Spleen (tissue), 11 donors: ENCODE measurements around the gene SGIP1. TPM values are rescaled to one million over a fixed set of nuclear protein-coding genes. Genes with fewer than 3 reads are reported as not detected.

Source experiments
- DNase-seq: peaks from one replicate; pipeline ENCODE4 v3.0.0-alpha.2; 2020
- H3K27ac ChIP-seq, 8 donors: fragments of 200-600 bp; sonication (generic) in 7 of 8; 1 replicate in 4 of 8; 2 replicates in 4 of 8; pipeline versions ENCODE4 v1.5.0 to v1.8.0; 2016 to 2021; ENCODE audit warnings: inconsistent platforms in 4 of 8, mild to moderate bottlenecking in 4 of 8, moderate library complexity in 1 of 8
- H3K27me3 ChIP-seq, 7 donors: fragments of 200-600 bp; sonication (generic) in 6 of 7; replicated peaks in 1 of 7; 1 replicate in 4 of 7; 2 replicates in 3 of 7; pipeline versions ENCODE4 v1.5.0 to v1.8.0; 2016 to 2021; ENCODE audit warnings: inconsistent platforms in 3 of 7, mild to moderate bottlenecking in 1 of 7
- H3K36me3 ChIP-seq, 6 donors: fragments of 200-600 bp; sonication (generic) in 5 of 6; 1 replicate in 4 of 6; 2 replicates in 2 of 6; pipeline versions ENCODE4 v1.5.0 to v1.8.0; 2016 to 2021; ENCODE audit warnings: inconsistent platforms in 2 of 6
- H3K4me1 ChIP-seq, 6 donors: fragments of 200-600 bp; sonication (generic) in 5 of 6; 1 replicate in 3 of 6; 2 replicates in 3 of 6; pipeline versions ENCODE4 v1.5.0 to v1.8.0; 2016 to 2021; ENCODE audit warnings: inconsistent platforms in 3 of 6
- H3K4me3 ChIP-seq, 8 donors: fragments of 200-600 bp; sonication (generic) in 7 of 8; 1 replicate in 4 of 8; 2 replicates in 4 of 8; pipeline versions ENCODE4 v1.5.0 to v1.8.0; 2016 to 2021; ENCODE audit warnings: inconsistent platforms in 4 of 8, mild to moderate bottlenecking in 4 of 8, moderate library complexity in 2 of 8
- H3K9me3 ChIP-seq, 8 donors: fragments of 200-600 bp; sonication (generic) in 7 of 8; 1 replicate in 4 of 8; 2 replicates in 4 of 8; pipeline versions ENCODE4 v1.5.0 to v1.8.0; 2016 to 2021; ENCODE audit warnings: inconsistent platforms in 4 of 8
- POLR2A ChIP-seq, 3 donors: fragments of 450-650 bp; IDR thresholded peaks; one replicate each; pipeline ENCODE4 v1.5.1; 2017; ENCODE audit warnings: antibody characterized with exemption in 3 of 3, mild to moderate bottlenecking in 1 of 3
- POLR2AphosphoS5 ChIP-seq, 3 donors: sonication (generic); formaldehyde crosslinking; IDR thresholded peaks; one replicate each; pipeline ENCODE4 v1.5.1; 2017; ENCODE audit warnings: antibody characterized with exemption in 3 of 3
- WGBS, 5 donors: extraction: QIAGEN DNeasy Blood & Tissue Kit in 3 of 5; methylation state at CpG; one replicate each; pipeline versions ENCODE4 v1.1.5 to v1.1.7; 2013 to 2018; 5-methylcytosine and 5-hydroxymethylcytosine counted together
- intact Hi-C: fragments of 100-400 bp; cut with DNase I; formaldehyde crosslinking; loops from one replicate; pipeline ENCODE4 v1.15.0; 2023; ENCODE audit warnings: low total_unique reads
- polyA plus RNA-seq, 3 donors: library from polyadenylated mRNA; stranded (reverse); fragments of 200-250 nt; gene quantifications; one replicate each; pipeline ENCODE4 v1.2.1, GENCODE V29; 2013
- total RNA-seq, 7 donors: library from RNA; depleted of rRNA in 3 of 7; stranded (reverse); fragments of >200 nt in 3 of 7; fragmentation: NEBNext Ultra II Directional in 4 of 7; extraction: Animal tissue kit (Norgen Biotek cat#: 25700) in 4 of 7; gene quantifications; one replicate each; pipeline versions ENCODE4 v1.1.0 to v1.2.1, GENCODE V29; 2016 to 2021
- TF ChIP-seq, protein P1 (sequence below), 11 experiments: fragments of 200-600 bp in 7 of 11; fragments of 450-650 bp in 4 of 11; sonication (generic) in 4 of 11; IDR thresholded peaks in 8 of 11; conservative IDR thresholded peaks in 3 of 11; 1 replicate in 7 of 11; 2 replicates in 4 of 11; pipeline versions ENCODE4 v1.4.0 to v1.8.0; 2016 to 2021; ENCODE audit warnings: antibody characterized with exemption in 11 of 11, inconsistent platforms in 4 of 11, mild to moderate bottlenecking in 1 of 11
- donor health status: healthy with polysubstance abuse.
- donor health status: DM: no; HTN: no; CAD: no; lungs with moderate emphysema.
- donor health status: DM: no; HTN: no; CAD: no.
- donor health status: Bipolar disorder and iron deficiency.
- donor health status: healthy.
- donor health status: DM: no; HTN: no; CAD: no.
- donor health status: DM: yes; HTN: yes; CAD: no.

Gene SGIP1
- total and polyA plus RNA-seq, 10 donors, result 0.13 to 1.6 (median 0.74) TPM; not detected in 2

DNA sequence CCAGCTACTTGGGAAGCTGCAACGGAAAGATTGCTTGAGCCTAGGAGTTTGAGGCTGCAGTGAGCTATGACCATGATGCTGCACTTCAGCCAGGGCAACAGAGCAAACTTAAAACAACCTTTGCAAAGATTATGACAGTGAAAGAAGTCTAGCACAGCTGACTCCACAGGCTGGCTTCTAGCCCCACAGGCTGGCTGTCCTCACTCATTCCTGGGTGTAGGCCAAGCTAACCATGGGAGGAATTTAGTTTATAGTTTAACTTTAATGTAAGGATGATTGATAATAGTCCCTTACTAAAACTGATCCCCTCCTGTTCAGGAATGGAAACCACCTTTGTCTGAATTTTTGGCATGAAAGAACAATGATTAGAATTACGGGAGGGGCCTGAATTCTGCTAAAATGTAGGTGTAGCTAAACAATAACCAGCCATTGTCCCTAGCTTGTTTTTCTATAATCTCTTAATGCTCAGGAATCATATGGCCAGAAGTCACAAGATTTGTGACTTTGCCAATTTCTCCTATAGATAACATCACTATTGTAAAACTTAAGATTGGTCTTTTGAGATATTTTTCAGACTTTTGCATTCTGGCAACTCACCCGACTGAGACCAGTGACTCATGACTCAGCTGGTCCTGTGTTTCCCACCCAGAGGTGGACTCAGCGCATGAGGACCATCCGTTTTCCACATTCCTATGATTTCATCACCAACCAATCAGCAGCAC is 28.1 kb upstream of the SGIP1 start:
- Histone ChIP-seq H3K4me3 (no peak overlapping the region), H3K27ac (no peak overlapping the region), H3K36me3 (no peaks in the 10 kb centered on the region), H3K27me3 (peaks cover 0 to 20% (median 0%) of the 10 kb centered on the region in 7 donors), H3K9me3 (no peaks in the 10 kb centered on the region), H3K4me1 (no peaks in the 10 kb centered on the region)
- 75 to 83% (median 76%) methylated on average over 5 of the region's 5 CpGs for WGBS, 5 donors
- no peak for DNase-seq
- intact Hi-C loops, result no loop called here
- TF ChIP-seq, protein P1, sequence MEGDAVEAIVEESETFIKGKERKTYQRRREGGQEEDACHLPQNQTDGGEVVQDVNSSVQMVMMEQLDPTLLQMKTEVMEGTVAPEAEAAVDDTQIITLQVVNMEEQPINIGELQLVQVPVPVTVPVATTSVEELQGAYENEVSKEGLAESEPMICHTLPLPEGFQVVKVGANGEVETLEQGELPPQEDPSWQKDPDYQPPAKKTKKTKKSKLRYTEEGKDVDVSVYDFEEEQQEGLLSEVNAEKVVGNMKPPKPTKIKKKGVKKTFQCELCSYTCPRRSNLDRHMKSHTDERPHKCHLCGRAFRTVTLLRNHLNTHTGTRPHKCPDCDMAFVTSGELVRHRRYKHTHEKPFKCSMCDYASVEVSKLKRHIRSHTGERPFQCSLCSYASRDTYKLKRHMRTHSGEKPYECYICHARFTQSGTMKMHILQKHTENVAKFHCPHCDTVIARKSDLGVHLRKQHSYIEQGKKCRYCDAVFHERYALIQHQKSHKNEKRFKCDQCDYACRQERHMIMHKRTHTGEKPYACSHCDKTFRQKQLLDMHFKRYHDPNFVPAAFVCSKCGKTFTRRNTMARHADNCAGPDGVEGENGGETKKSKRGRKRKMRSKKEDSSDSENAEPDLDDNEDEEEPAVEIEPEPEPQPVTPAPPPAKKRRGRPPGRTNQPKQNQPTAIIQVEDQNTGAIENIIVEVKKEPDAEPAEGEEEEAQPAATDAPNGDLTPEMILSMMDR (IDR thresholded peaks at IDR 0.05 in 8 of 11, conservative IDR thresholded peaks at IDR 0.05 in 3 of 11), result no peak
- TF ChIP-seq POLR2A (IDR thresholded peaks at IDR 0.05), result no peak
- TF ChIP-seq POLR2AphosphoS5 (IDR thresholded peaks at IDR 0.05), result no peak

DNA sequence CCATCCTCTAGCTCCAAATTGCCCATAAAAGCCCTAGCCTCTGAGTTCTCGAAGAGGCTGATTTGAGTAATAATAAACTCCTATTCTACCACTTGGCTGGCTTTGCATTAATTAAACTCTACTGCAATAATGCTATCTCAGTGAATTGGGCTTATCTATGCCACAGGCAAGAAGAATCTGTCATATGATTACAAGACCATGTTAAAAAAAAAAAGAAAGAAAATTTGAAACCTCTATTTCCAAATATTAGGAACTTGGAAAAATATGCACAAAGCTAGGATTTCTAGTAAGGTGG is 27.6 kb upstream of the SGIP1 start:
- no peak for DNase-seq
- Histone ChIP-seq H3K27ac (no peak overlapping the region), H3K4me3 (no peak overlapping the region), H3K27me3 (peaks cover 0 to 20% (median 0%) of the 10 kb centered on the region in 7 donors), H3K4me1 (no peaks in the 10 kb centered on the region), H3K9me3 (no peaks in the 10 kb centered on the region), H3K36me3 (no peaks in the 10 kb centered on the region)
- WGBS, 5 donors, result 87 to 95% (median 89%) methylated on average over 1 of the region's 1 CpG
- intact Hi-C loops, result no loop called here
- TF ChIP-seq POLR2A (IDR thresholded peaks at IDR 0.05), result no peak
- TF ChIP-seq, protein P1 (IDR thresholded peaks at IDR 0.05 in 8 of 11, conservative IDR thresholded peaks at IDR 0.05 in 3 of 11), result no peak
- TF ChIP-seq POLR2AphosphoS5 (IDR thresholded peaks at IDR 0.05), result no peak

DNA sequence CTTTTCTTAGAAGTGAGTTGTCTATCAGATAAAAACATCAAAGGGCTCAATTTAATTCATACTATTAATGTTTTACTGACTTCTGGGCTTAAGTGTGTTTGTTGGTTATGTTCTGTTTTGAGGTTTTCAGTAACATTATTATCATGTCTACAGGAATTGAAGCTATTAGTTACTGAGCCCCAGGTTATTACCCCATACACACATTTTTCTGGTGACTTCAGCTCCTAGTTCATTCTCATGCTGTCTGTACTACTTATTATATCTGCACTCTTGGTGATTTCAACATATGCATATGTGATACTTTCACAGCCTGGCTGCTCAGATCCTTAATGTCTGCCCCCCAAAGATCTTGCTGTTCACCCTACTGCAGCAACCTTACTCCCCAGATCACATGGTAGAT is 27.0 kb upstream of the SGIP1 start:
- Histone ChIP-seq H3K4me1 (no peaks in the 10 kb centered on the region), H3K4me3 (no peak overlapping the region), H3K27ac (no peak overlapping the region), H3K9me3 (no peaks in the 10 kb centered on the region), H3K27me3 (peaks cover 0 to 16% (median 0%) of the 10 kb centered on the region in 7 donors), H3K36me3 (no peaks in the 10 kb centered on the region)
- intact Hi-C loops, result no loop called here
- DNase-seq, result no peak
- TF ChIP-seq POLR2A (IDR thresholded peaks at IDR 0.05), result no peak
- TF ChIP-seq, protein P1 (IDR thresholded peaks at IDR 0.05 in 8 of 11, conservative IDR thresholded peaks at IDR 0.05 in 3 of 11), result no peak
- TF ChIP-seq POLR2AphosphoS5 (IDR thresholded peaks at IDR 0.05), result no peak

DNA sequence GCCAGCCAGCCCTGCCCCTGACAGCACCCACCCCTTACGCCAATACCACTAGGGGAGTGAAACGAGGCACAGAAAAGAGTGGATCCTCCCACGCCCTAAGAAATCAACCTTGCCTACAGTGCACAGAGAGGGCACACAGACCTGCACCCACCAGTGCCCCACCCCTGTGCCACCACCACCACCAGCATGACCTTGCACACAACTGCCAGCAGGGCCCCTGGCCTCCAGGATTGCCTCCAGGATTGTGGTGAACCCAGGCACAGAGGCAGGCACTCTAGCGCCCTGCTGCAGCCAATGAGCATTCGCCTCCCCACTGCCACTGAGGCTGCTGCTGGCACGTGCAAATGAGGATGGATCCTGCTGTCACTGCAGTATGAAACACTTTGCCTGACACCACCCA is 23.5 kb upstream of the SGIP1 start:
- no peak overlapping the region for H3K4me3 ChIP-seq
- WGBS, 5 donors, result 76 to 90% (median 88%) methylated on average over 6 of the region's 6 CpGs
- no peak overlapping the region for H3K27ac ChIP-seq
- peak; percentile 53 for DNase-seq
- H3K27me3 ChIP-seq, result peaks cover 0 to 16% (median 0%) of the 10 kb centered on the region in 7 donors
- intact Hi-C loops, result no loop called here
- H3K4me1 ChIP-seq, result no peaks in the 10 kb centered on the region
- TF ChIP-seq, protein P1 (IDR thresholded peaks at IDR 0.05 in 8 of 11, conservative IDR thresholded peaks at IDR 0.05 in 3 of 11), result no peak
- no peak for TF ChIP-seq POLR2A (IDR thresholded peaks at IDR 0.05)
- TF ChIP-seq POLR2AphosphoS5 (IDR thresholded peaks at IDR 0.05), result no peak
- no peaks in the 10 kb centered on the region for H3K9me3 ChIP-seq
- no peaks in the 10 kb centered on the region for H3K36me3 ChIP-seq
